ENCODE data around the gene CD27.
"Not testable (repeated sequence)": the region's sequence is repeated elsewhere in the genome, so short reads cannot be mapped to it uniquely, and the experiment has no call there.

Gene CD27

DNA sequence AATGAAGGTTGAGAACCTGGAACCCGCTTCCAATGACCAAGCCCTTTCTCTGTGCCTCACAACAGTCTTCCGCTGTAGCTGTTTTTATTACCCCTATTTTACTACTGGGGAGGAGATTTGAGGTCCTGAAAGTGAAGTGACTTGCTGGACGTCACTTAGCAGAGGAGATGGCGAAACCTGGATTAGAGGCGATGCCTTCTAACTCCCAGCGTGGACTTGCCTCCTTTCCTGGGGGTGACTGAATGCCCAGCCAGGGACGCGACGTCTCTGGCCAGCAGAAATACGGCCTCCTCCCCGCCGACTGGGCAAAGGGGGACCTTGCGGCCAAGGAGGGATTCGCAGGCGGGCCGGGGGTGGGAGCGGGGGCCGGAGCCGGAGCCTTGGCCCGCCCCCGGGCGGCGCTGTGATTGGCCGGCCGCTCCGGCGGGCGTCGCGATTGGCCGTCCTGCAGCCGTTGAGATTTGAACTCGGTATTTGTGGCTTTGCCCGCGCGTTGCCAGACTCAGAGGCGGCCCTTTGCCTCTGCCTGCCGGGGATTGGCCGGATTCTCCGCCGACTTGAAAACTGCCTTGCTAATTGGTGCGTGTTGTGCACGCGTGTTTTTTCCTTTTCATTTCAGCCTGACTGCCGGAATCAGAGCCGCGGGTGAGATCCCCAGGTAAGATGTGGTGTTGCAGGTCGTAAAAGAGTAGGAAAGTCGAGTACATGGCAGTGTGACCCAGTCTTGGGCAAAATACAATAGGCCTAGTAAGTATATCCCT lies 48.9 kb downstream of the CD27 start, which contains the start of gene NCAPD2:
Gene NCAPD2 (plus strand): TSS at position 606 of the 761 bp plus-strand sequence. CDS start 997 bp downstream, outside the sequence.
- H3K79me2 ChIP-seq (ENCODE audit: control insufficient read depth, insufficient read depth, low read length, unreplicated experiment), result peaks cover 50% of the 10 kb centered on the region
- peak within 1 kb of the TSS; percentile 98 for H2AFZ ChIP-seq (ENCODE audit: low read length, unreplicated experiment)
- no peaks in the 10 kb centered on the region for H3K27me3 ChIP-seq (ENCODE audit: insufficient read depth, low read length)
- peak within 1 kb of the TSS; percentile 95 for H3K4me3 ChIP-seq (ENCODE audit: low read depth, low read length)
- peaks cover 21% of the 10 kb centered on the region for H3K36me3 ChIP-seq (ENCODE audit: insufficient read depth, low read length)
- peak within 1 kb of the TSS; percentile 97 for H3K27ac ChIP-seq (ENCODE audit: low read depth, low read length)
- peaks cover 20% of the 10 kb centered on the region for H3K4me1 ChIP-seq (ENCODE audit: control insufficient read depth, insufficient read depth, low read length, unreplicated experiment)

DNA sequence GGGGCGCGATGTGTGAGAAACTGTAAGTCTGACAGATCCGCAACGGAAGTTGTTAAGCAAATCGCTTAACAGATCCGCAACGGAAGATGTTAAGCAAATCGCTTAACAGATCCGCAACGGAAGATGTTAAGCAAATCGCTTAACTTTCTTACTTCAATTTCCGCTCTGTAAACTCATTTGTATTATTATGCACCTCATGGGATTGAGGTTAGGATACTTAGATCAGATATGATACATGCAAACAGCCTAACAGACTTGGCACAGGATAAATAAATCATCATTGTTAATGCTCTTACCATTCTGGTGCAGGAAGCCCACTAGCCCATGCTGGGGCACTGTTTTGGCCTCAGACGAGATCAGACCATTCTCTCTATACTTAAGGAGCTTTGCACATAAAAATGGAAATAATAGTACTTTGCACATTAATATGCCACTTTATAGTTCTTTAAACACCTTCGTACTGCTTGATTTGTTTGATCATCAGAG lies 49.5 kb downstream of the CD27 start:
- Histone ChIP-seq H3K4me3 (ENCODE audit: low read depth, low read length) (peak overlapping the region; percentile 95), H3K27ac (ENCODE audit: low read depth, low read length) (peak overlapping the region; percentile 97), H3K36me3 (ENCODE audit: insufficient read depth, low read length) (peaks cover 21% of the 10 kb centered on the region), H2AFZ (ENCODE audit: low read length, unreplicated experiment) (no peak overlapping the region), H3K79me2 (ENCODE audit: control insufficient read depth, insufficient read depth, low read length, unreplicated experiment) (peaks cover 50% of the 10 kb centered on the region), H3K4me1 (ENCODE audit: control insufficient read depth, insufficient read depth, low read length, unreplicated experiment) (peaks cover 20% of the 10 kb centered on the region), H3K27me3 (ENCODE audit: insufficient read depth, low read length) (no peaks in the 10 kb centered on the region)

DNA sequence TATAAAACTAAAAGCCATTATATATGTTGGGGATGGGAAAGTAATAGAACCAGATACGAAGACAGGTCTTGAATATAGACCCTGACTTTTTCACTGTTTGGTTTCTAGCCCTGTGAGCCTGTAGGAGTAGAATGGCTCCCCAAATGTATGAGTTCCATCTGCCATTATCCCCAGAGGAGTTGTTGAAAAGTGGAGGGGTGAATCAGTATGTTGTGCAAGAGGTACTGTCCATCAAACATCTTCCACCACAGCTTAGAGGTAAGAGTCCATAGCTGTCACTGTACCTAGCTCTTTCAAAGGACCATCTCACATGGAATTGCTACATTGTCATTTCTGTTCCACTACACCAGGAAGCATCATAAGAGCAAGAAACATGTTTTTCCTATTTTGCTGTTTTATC lies 50.2 kb downstream of the CD27 start:
- Histone ChIP-seq H3K27me3 (ENCODE audit: insufficient read depth, low read length) (no peaks in the 10 kb centered on the region), H3K27ac (ENCODE audit: low read depth, low read length) (peak overlapping the region; percentile 97), H3K4me3 (ENCODE audit: low read depth, low read length) (peak overlapping the region; percentile 95), H3K79me2 (ENCODE audit: control insufficient read depth, insufficient read depth, low read length, unreplicated experiment) (peaks cover 54% of the 10 kb centered on the region), H2AFZ (ENCODE audit: low read length, unreplicated experiment) (no peak overlapping the region), H3K4me1 (ENCODE audit: control insufficient read depth, insufficient read depth, low read length, unreplicated experiment) (peaks cover 20% of the 10 kb centered on the region), H3K36me3 (ENCODE audit: insufficient read depth, low read length) (peaks cover 24% of the 10 kb centered on the region)

DNA sequence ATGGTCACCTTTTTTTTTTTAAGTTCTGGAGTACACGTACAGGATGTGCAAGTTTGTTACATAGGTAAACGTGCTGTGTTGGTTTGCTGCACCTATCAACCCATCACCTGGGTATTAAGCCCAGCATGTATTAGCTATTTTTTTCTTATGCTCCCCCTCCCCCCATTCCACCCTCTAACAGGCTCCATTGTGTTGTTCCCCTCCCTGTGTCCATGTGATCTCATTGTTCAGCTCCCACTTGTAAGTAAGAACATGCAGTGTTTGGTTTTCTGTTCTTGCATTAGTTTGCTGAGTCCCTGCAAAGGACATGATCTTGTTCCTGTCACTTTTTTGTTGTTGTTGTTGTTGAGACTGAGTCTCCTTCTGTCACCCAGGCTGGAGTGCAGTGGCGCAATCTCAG lies 52.5 kb downstream of the CD27 start:
- H3K27ac ChIP-seq (ENCODE audit: low read depth, low read length); H3K27me3 ChIP-seq (ENCODE audit: insufficient read depth, low read length); H2AFZ ChIP-seq (ENCODE audit: low read length, unreplicated experiment); H3K4me3 ChIP-seq (ENCODE audit: low read depth, low read length): not testable (repeated sequence)
- Histone ChIP-seq H3K79me2 (ENCODE audit: control insufficient read depth, insufficient read depth, low read length, unreplicated experiment) (peaks cover 64% of the 10 kb centered on the region), H3K4me1 (ENCODE audit: control insufficient read depth, insufficient read depth, low read length, unreplicated experiment) (peaks cover 13% of the 10 kb centered on the region), H3K36me3 (ENCODE audit: insufficient read depth, low read length) (peaks cover 17% of the 10 kb centered on the region)

DNA sequence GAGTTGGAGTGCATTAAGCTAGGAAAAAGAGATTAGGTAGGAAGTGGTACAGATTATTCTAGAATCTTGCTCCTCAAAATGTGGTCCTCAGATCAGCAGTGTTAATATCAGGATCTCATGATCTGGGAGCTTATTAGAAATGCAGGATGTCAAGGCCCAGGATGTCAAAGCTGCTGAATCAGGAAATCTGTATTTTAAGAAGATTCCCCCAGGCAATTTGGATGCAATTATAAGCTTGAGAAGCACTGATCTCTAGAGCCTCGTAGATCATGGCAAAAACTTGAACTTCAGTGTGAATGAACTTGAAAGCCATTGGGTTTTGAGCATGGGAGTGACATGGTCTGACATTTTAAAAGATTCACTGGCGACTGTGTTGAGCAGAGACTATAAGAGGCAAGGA lies 55.7 kb downstream of the CD27 start:
- H3K36me3 ChIP-seq (ENCODE audit: insufficient read depth, low read length), result peaks cover 15% of the 10 kb centered on the region
- no peak overlapping the region for H3K27ac ChIP-seq (ENCODE audit: low read depth, low read length)
- no peak overlapping the region for H3K4me3 ChIP-seq (ENCODE audit: low read depth, low read length)
- no peak overlapping the region for H2AFZ ChIP-seq (ENCODE audit: low read length, unreplicated experiment)
- peaks cover 59% of the 10 kb centered on the region for H3K79me2 ChIP-seq (ENCODE audit: control insufficient read depth, insufficient read depth, low read length, unreplicated experiment)
- peaks cover 3% of the 10 kb centered on the region for H3K4me1 ChIP-seq (ENCODE audit: control insufficient read depth, insufficient read depth, low read length, unreplicated experiment)
- no peaks in the 10 kb centered on the region for H3K27me3 ChIP-seq (ENCODE audit: insufficient read depth, low read length)

Data from ACC112 (cell line).